ENCODE results near the gene ZFAND6.

The ZFAND6 gene

DNA sequence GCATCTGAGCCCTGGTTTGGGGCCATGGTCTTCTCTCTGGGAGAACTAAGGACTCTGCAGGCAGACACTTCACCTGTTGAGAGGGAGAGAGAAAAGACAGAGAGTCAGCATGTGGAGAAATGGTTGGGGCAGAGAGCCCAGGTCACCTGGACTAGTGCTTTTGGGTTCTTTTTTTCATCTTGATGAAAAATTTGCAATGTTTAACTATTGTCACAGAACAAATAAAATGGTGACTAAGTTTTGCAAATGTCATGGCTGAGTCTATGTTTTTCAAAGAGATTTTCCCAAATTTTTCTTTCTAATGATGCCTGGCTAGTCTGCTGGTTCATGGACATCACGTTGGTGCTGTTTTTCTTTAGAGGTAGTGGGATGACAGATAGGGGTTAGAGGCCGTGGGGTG lies 111.1 kb downstream of the ZFAND6 start:
- Histone ChIP-seq H2AFZ (ENCODE audit: low read length) (no peak overlapping the region), H3K9ac (ENCODE audit: low read depth, low read length, poor library complexity) (no peak overlapping the region), H3K9me3 (replicated peaks in 1 of 2; ENCODE audit: control insufficient read depth in 2 of 2, insufficient read depth in 1 of 2, low read depth in 1 of 2, low read length in 2 of 2) (peaks cover 0 to 2% of the 10 kb centered on the region in 2 donors), H3K4me1 (ENCODE audit: control insufficient read depth in 2 of 2, insufficient read depth in 1 of 2, low read depth in 1 of 2, low read length in 2 of 2) (peaks cover 0 to 3% of the 10 kb centered on the region in 2 donors), H3K4ac (ENCODE audit: low read length) (no peak overlapping the region), H3K23ac (ENCODE audit: low read depth, low read length, poor library complexity) (no peak overlapping the region), H3K27ac (replicated peaks; ENCODE audit: low read length) (no peak overlapping the region), H2BK15ac (ENCODE audit: low read length) (no peak overlapping the region), H4K8ac (ENCODE audit: low read depth, low read length) (no peak overlapping the region), H3K27me3 (ENCODE audit: control insufficient read depth in 3 of 3, insufficient read depth in 3 of 3, low read depth in 1 of 3, low read length in 3 of 3) (no peaks in the 10 kb centered on the region), H3K4me3 (ENCODE audit: low read length in 2 of 2) (no peak overlapping the region), H3K36me3 (replicated peaks in 1 of 2; ENCODE audit: control insufficient read depth in 2 of 2, insufficient read depth in 2 of 2, low read length in 2 of 2) (peaks cover 5 to 6% of the 10 kb centered on the region in 2 donors), H2BK5ac (ENCODE audit: low read length) (peak overlapping the region; percentile 6), H4K91ac (ENCODE audit: low read depth, low read length, poor library complexity) (no peak overlapping the region), H3K14ac (ENCODE audit: low read length) (no peak overlapping the region), H3K18ac (ENCODE audit: low read length) (no peak overlapping the region), H2AK5ac (ENCODE audit: low read depth, low read length) (no peak overlapping the region), H2BK12ac (ENCODE audit: low read length) (no peak overlapping the region), H3K79me1 (ENCODE audit: low read depth, low read length) (no peaks in the 10 kb centered on the region), H3K4me2 (ENCODE audit: insufficient read depth, low read length, poor library complexity, severe bottlenecking) (no peak overlapping the region), H2BK120ac (ENCODE audit: low read depth, low read length) (no peak overlapping the region)
- no peak for DNase-seq (ENCODE audit: low spot score)
- no CpG with 5 or more reads among the region's 2 CpGs for WGBS, 2 donors (ENCODE audit: extremely low coverage in 2 of 2, insufficient read length in 2 of 2, insufficient replicate concordance in 1 of 2)

- H3K14ac ChIP-seq (ENCODE audit: low read length) = no peak overlapping the region
- H2BK12ac ChIP-seq (ENCODE audit: low read length) = no peak overlapping the region
- H3K27me3 ChIP-seq (ENCODE audit: control insufficient read depth in 3 of 3, insufficient read depth in 3 of 3, low read depth in 1 of 3, low read length in 3 of 3) = no peaks in the 10 kb centered on the region
- no peak for DNase-seq (ENCODE audit: low spot score)
- no peak overlapping the region for H3K4ac ChIP-seq (ENCODE audit: low read length)
- WGBS, 2 donors (ENCODE audit: extremely low coverage in 2 of 2, insufficient read length in 2 of 2, insufficient replicate concordance in 1 of 2) = no CpG with 5 or more reads among the region's 4 CpGs
- no peak overlapping the region for H3K27ac ChIP-seq (replicated peaks; ENCODE audit: low read length)
- no peak overlapping the region for H3K18ac ChIP-seq (ENCODE audit: low read length)
- peaks cover 0 to 3% of the 10 kb centered on the region in 2 donors for H3K4me1 ChIP-seq (ENCODE audit: control insufficient read depth in 2 of 2, insufficient read depth in 1 of 2, low read depth in 1 of 2, low read length in 2 of 2)
- peaks cover 5 to 6% of the 10 kb centered on the region in 2 donors for H3K36me3 ChIP-seq (replicated peaks in 1 of 2; ENCODE audit: control insufficient read depth in 2 of 2, insufficient read depth in 2 of 2, low read length in 2 of 2)
- no peak overlapping the region for H2AK5ac ChIP-seq (ENCODE audit: low read depth, low read length)
- H3K9ac ChIP-seq (ENCODE audit: low read depth, low read length, poor library complexity) = no peak overlapping the region
- H2BK5ac ChIP-seq (ENCODE audit: low read length) = no peak overlapping the region
- no peak overlapping the region for H2BK15ac ChIP-seq (ENCODE audit: low read length)
- no peaks in the 10 kb centered on the region for H3K79me1 ChIP-seq (ENCODE audit: low read depth, low read length)
- H2AFZ ChIP-seq (ENCODE audit: low read length) = no peak overlapping the region
- no peak overlapping the region for H3K4me3 ChIP-seq (ENCODE audit: low read length in 2 of 2)
- H4K91ac ChIP-seq (ENCODE audit: low read depth, low read length, poor library complexity) = no peak overlapping the region
- H4K8ac ChIP-seq (ENCODE audit: low read depth, low read length) = no peak overlapping the region
- peaks cover 0 to 2% of the 10 kb centered on the region in 2 donors for H3K9me3 ChIP-seq (replicated peaks in 1 of 2; ENCODE audit: control insufficient read depth in 2 of 2, insufficient read depth in 1 of 2, low read depth in 1 of 2, low read length in 2 of 2)
- H3K4me2 ChIP-seq (ENCODE audit: insufficient read depth, low read length, poor library complexity, severe bottlenecking) = no peak overlapping the region
- H2BK120ac ChIP-seq (ENCODE audit: low read depth, low read length) = no peak overlapping the region
- no peak overlapping the region for H3K23ac ChIP-seq (ENCODE audit: low read depth, low read length, poor library complexity)
Observed at GRCh38 chr15:80171787-80172186, 112.3 kb downstream of the ZFAND6 start.

DNA sequence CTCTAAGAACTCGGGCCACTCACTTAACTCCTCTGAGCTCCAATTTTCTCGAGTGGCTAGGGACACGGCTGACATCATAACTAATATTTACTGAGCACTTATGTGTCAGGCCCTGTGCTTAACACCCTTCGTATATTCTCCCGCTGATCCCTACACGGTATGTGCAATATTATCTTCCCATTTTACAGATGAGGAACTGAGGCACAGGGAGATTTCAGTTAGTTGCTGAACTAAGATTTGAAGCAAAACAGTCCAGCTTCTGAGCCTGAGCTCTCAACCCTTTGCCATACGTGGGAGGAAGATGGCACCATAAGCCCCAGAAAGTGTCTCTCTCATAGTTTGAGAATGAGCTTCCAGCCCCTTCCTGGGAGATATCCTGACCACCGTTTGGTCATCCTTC lies 112.9 kb downstream of the ZFAND6 start:
- Histone ChIP-seq H3K79me1 (ENCODE audit: low read depth, low read length) (no peaks in the 10 kb centered on the region), H3K4ac (ENCODE audit: low read length) (no peak overlapping the region), H4K8ac (ENCODE audit: low read depth, low read length) (no peak overlapping the region), H3K9ac (ENCODE audit: low read depth, low read length, poor library complexity) (no peak overlapping the region), H2AK5ac (ENCODE audit: low read depth, low read length) (no peak overlapping the region), H3K27me3 (ENCODE audit: control insufficient read depth in 3 of 3, insufficient read depth in 3 of 3, low read depth in 1 of 3, low read length in 3 of 3) (no peaks in the 10 kb centered on the region), H3K27ac (replicated peaks; ENCODE audit: low read length) (no peak overlapping the region), H3K9me3 (replicated peaks in 1 of 2; ENCODE audit: control insufficient read depth in 2 of 2, insufficient read depth in 1 of 2, low read depth in 1 of 2, low read length in 2 of 2) (peaks cover 0 to 2% of the 10 kb centered on the region in 2 donors), H2BK15ac (ENCODE audit: low read length) (no peak overlapping the region), H3K4me2 (ENCODE audit: insufficient read depth, low read length, poor library complexity, severe bottlenecking) (no peak overlapping the region), H3K18ac (ENCODE audit: low read length) (no peak overlapping the region), H2BK5ac (ENCODE audit: low read length) (no peak overlapping the region), H2BK120ac (ENCODE audit: low read depth, low read length) (no peak overlapping the region), H3K14ac (ENCODE audit: low read length) (no peak overlapping the region), H4K91ac (ENCODE audit: low read depth, low read length, poor library complexity) (no peak overlapping the region), H2AFZ (ENCODE audit: low read length) (no peak overlapping the region), H3K4me3 (ENCODE audit: low read length in 2 of 2) (no peak overlapping the region), H3K23ac (ENCODE audit: low read depth, low read length, poor library complexity) (no peak overlapping the region), H2BK12ac (ENCODE audit: low read length) (no peak overlapping the region), H3K36me3 (replicated peaks in 1 of 2; ENCODE audit: control insufficient read depth in 2 of 2, insufficient read depth in 2 of 2, low read length in 2 of 2) (peaks cover 5 to 6% of the 10 kb centered on the region in 2 donors), H3K4me1 (ENCODE audit: control insufficient read depth in 2 of 2, insufficient read depth in 1 of 2, low read depth in 1 of 2, low read length in 2 of 2) (peaks cover 0 to 3% of the 10 kb centered on the region in 2 donors)
- no peak for DNase-seq (ENCODE audit: low spot score)
- WGBS, 2 donors (ENCODE audit: extremely low coverage in 2 of 2, insufficient read length in 2 of 2, insufficient replicate concordance in 1 of 2) = no CpG with 5 or more reads among the region's 8 CpGs

GRCh38 chr15:80173022-80173759 lies 113.7 kb downstream of the ZFAND6 start:
- Histone ChIP-seq H2BK120ac (ENCODE audit: low read depth, low read length) (no peak overlapping the region), H3K18ac (ENCODE audit: low read length) (peak overlapping the region; percentile 50), H3K27ac (replicated peaks; ENCODE audit: low read length) (no peak overlapping the region), H3K4ac (ENCODE audit: low read length) (no peak overlapping the region), H4K91ac (ENCODE audit: low read depth, low read length, poor library complexity) (no peak overlapping the region), H4K8ac (ENCODE audit: low read depth, low read length) (no peak overlapping the region), H2BK5ac (ENCODE audit: low read length) (no peak overlapping the region), H2BK12ac (ENCODE audit: low read length) (no peak overlapping the region), H3K4me1 (ENCODE audit: control insufficient read depth in 2 of 2, insufficient read depth in 1 of 2, low read depth in 1 of 2, low read length in 2 of 2) (peaks cover 0 to 3% of the 10 kb centered on the region in 2 donors), H3K14ac (ENCODE audit: low read length) (no peak overlapping the region), H2AK5ac (ENCODE audit: low read depth, low read length) (peak overlapping the region; percentile 82), H3K4me2 (ENCODE audit: insufficient read depth, low read length, poor library complexity, severe bottlenecking) (no peak overlapping the region), H3K79me1 (ENCODE audit: low read depth, low read length) (no peaks in the 10 kb centered on the region), H3K23ac (ENCODE audit: low read depth, low read length, poor library complexity) (peak overlapping the region; percentile 14), H3K9me3 (replicated peaks in 1 of 2; ENCODE audit: control insufficient read depth in 2 of 2, insufficient read depth in 1 of 2, low read depth in 1 of 2, low read length in 2 of 2) (no peaks in the 10 kb centered on the region), H2AFZ (ENCODE audit: low read length) (no peak overlapping the region), H3K4me3 (ENCODE audit: low read length in 2 of 2) (no peak overlapping the region), H3K27me3 (ENCODE audit: control insufficient read depth in 3 of 3, insufficient read depth in 3 of 3, low read depth in 1 of 3, low read length in 3 of 3) (no peaks in the 10 kb centered on the region), H3K36me3 (replicated peaks in 1 of 2; ENCODE audit: control insufficient read depth in 2 of 2, insufficient read depth in 2 of 2, low read length in 2 of 2) (peaks cover 5 to 6% of the 10 kb centered on the region in 2 donors), H3K9ac (ENCODE audit: low read depth, low read length, poor library complexity) (peak overlapping the region; percentile 65), H2BK15ac (ENCODE audit: low read length) (peak overlapping the region; percentile 46)
- DNase-seq (ENCODE audit: low spot score) = peak; percentile 45
- WGBS, 2 donors (ENCODE audit: extremely low coverage in 2 of 2, insufficient read length in 2 of 2, insufficient replicate concordance in 1 of 2) = no CpG with 5 or more reads among the region's 10 CpGs

All from neuronal stem cell (in vitro differentiated cells).